NCI-H1694 (cell line): ENCODE data around the gene UBTF.
A peak's percentile ranks its signal among the peaks of the same experiment; 100 is the strongest.

Experiments
- DNase-seq: peaks from one replicate; lab custom pipeline; 2025; lab: John Stamatoyannopoulos, UW

UBTF gene

DNA sequence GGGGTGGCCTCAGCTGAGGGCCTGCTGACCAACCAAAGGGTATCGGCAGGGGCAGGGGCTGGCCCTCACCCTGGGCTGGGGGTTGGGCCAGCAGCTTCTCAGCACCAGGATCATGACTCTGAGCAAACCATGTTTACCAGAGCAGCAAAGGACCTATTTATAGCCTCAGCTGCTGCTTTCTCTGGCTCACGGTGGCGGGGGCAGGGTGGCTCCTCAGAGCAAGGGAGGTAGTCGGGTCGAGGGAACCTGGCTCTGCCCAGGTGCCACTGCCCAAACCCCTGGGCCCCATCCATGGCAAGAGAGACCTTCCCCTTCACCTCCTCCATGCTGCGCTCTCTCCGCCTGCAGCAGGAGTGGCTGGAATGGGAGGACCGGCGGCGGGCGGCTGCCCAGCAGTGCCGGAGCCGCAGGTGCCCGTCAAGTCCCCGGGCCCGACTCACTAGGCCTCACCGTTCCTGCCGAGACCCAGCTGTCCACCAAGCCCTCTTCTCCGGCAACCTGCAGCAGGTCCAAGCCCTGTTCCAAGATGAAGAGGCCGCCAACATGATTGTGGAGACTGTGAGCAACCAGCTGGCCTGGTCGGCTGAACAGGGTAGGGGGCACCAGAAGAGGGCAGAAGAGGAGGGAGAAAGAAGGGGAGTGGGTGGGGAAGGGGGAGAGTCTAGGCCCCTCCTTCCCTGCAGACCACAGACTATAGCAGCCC lies 48.8 kb downstream of the UBTF start, which contains the start of gene ASB16:
TSS of gene ASB16 (plus strand) at position 206 of the 703 bp plus-strand sequence. CDS start at position 292, 86 bp downstream.
- DNase-seq, result peak; percentile 27

DNA sequence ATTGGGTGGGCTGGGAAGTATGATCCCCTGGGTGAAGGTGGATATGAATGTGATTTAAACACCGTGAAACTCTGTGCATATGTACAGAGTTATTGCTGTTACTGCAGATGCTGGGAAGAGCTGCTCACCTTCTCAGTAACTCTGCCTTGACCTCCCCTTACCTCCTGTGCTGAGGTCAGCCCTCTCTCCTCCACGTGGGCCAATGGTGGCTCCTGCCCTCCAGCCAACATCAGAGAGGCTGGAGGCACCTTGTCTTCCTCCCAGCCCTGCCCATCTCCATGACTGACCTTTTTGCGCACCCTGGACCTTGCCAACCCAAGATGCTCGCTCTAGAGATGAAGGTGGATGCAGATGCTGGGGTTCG lies 49.4 kb downstream of the UBTF start:
- DNase-seq, result no peak

DNA sequence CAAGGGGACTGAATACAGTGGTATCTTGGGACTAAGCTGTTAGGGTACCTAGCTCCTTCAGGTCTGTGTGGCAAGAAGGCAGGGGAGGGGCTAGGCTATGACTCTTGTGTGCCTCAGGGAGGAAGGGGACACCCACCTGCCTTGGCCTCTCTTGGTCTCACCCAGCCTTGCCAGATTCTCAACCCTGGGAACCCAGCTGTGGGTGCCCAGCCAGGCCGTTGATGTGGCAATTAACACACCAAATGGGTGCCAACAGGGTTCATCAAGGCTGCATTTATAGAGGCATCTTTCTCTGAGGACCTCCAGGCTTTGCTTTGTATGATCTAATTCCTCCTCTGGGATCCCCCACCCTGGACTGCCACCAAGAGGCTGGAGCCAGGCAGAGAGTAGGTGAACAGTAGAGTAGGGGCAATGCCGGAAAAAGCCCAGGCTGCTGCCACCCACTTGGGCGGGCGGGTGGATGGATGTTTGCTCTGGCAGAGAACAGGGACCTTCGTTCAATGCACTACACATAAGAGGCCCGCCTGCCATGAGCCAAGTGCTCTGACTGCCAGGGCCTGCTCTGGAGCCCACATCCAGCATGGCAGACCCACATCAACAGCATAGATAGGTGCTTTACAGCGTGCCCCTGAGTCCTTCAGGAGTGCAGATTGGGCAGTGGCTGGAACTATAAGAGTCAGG lies 52.2 kb downstream of the UBTF start:
- no peak for DNase-seq

DNA sequence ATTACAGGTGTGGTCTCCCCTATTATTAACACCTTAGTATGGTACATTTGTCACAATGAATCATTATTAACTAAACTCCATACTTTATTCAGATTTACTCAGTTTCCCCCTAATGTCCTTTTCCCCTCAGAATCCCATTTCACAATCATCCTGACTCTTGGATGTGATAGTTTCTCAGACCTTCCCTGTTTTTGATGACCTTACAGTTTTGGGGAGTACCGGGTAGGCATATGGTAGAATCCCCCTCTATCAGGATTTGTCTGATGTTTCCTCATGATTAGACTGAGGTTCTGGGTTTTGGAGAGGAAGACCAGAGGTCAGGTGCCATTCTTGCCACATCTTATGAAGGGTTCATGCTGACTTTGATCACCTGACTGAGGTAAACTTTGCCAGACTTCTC lies 55.0 kb downstream of the UBTF start:
- DNase-seq, result no peak

DNA sequence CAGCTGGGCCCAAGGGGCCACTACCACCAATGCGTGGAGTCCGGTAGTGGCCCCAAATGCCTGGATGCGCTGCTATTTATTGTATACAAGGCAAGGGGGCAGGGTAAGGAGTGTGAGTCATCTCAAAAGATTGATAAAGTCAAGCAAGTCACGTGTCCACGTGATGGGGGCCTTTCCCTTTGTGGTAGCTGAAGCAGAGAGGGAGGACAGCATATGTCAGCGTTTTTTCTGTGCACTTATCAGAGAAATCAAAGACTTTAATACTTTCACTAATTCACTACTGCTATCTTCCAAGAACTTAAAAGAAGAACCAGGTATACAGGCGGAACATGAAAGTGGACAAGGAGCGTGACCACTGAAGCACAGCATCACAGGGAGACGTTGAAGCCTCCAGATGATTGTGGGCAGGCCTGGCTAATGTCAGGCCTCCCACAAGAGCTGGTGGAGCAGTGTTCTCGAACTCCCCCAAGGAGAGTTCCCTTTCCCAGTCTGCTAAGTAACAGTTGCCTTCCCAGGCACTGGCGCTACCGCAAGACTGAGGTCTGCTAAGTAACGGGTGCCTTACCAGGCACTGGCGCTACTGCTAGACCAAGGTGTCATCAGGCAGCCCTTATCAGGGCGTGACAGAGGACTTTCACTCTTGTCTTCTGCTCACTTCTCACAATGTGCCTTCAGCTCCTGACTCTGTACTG lies 59.8 kb downstream of the UBTF start:
- no peak for DNase-seq

DNA sequence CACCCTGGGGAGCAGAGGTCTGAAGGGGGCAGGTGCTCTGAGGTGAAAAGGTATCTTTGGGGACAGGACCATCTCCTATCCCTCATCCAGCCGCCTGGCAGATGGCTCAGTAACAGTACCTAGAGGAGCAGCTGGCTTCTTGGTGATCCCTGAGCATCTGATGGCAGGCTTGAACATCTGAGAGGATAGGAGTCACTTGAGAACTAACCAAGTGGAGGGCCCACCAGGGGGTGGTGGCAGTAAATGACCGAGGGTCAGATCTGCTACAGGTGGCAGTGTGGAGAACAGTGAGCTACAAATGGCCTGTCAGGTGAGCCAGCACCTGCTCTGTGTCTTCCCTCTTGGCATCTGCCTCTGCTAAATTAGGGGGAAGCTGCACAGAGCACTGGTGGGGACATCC lies 64.0 kb downstream of the UBTF start:
- DNase-seq, result no peak
